Islet precursor cell (in vitro differentiated cells): ENCODE measurements around the gene MTUS2.

Experiments used
- DNase-seq: peaks from one replicate; pipeline ENCODE4 v3.0.0-alpha.2; 2018

MTUS2 gene

DNA sequence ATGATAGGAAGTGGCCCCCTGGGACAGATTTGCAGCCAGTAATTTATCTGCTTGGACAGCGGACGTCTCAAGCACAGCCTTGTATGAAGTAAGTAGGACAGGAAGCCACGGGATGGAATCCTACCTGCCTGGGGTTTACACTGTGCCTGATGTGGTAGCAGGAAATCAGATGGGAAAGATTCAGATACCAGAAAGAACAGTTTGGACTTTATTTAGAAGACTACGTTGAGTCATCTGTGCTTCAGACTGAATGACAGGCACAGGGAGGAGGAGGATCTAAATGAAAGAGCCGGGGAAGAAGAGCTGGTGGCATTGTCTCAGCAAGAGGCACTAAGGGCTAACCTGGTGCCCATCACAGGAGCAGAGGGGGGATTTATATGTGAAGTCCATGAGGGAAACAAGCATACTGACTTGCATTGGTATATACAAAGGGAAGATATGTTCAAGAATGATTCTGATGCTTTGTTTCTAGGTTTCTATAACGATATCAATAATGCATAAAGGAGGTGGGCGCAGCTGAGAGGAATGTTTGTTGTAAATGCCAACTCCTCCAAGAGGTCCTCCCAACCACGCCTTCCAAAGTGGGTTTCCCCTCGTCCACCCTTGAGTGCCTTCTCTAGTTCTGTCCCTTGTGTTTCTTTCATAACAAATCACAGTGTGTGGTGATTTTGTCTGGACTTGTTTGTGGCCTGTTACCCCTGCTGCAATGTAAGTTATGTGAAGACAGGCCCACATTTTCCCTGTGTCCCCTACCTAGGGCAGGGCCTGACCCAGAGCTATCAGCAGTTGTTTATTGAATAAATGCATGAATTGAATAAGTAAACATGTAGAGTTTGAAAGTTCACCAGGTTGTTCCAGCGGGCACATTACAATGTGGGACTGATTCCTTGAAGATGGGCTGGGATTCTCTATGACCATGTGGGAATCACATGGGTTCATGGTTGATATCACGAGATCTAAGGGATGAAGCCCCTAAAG lies 446.9 kb downstream of the MTUS2 start:
- DNase-seq = no peak

GRCh38 chr13:29270271-29270985 lies 450.3 kb downstream of the MTUS2 start:
- no peak for DNase-seq

- DNase-seq = no peak
Measured at GRCh38 chr13:29271606-29272005, 451.5 kb downstream of the MTUS2 start.

GRCh38 chr13:29279356-29280254 lies 459.5 kb downstream of the MTUS2 start:
- DNase-seq = no peak

DNA sequence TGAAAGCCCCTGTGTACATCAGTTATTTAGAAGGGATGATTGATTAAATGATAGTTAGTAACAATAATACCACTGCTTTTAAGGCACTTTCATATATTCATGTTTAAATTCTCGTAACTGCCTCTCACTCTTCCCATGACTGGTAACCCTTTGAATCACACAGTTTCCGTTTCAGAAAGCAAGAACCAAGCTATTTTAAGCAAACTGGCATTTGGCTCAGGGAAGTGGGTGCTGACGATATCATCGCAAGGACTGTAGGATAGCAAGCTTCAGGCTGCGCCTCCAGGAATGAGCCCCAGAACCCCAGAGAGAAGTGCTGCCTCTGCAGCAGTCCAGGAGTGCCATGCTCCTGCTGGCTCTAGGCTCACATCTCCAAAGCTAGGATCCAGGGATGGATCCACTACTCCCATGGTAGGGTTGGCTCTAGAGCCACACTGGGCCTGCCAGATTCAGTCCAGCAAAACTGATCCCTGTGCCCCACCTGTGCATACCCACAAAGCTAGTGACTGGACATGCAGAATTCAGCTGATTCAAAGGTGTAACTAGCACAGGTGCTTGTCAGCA lies 461.9 kb downstream of the MTUS2 start:
- DNase-seq = no peak

GRCh38 chr13:29284726-29285125 lies 464.6 kb downstream of the MTUS2 start:
- DNase-seq = no peak

GRCh38 chr13:29287237-29287636 lies 467.1 kb downstream of the MTUS2 start:
- DNase-seq = no peak

DNA sequence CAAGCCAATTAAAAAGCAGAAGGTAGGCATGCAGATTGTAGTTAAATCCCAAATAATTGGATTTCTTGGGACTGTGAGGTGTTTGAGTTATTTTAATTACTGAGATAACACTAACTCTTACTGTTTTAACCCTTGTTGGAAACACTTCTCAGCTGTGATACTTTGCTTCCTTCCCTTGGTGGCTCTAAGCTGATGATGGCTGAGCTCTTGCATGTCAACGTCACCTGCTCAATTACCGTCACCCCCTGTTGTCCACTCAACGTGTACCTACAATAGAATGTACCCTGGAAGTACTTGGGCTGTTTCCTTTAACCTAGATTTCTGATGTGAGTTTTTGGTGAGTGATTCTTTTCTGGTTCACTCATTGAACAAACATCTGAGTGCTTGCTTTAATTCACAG lies 471.9 kb downstream of the MTUS2 start:
- DNase-seq = no peak

- no peak for DNase-seq
Measured at GRCh38 chr13:29294821-29295220, 474.7 kb downstream of the MTUS2 start.

DNA sequence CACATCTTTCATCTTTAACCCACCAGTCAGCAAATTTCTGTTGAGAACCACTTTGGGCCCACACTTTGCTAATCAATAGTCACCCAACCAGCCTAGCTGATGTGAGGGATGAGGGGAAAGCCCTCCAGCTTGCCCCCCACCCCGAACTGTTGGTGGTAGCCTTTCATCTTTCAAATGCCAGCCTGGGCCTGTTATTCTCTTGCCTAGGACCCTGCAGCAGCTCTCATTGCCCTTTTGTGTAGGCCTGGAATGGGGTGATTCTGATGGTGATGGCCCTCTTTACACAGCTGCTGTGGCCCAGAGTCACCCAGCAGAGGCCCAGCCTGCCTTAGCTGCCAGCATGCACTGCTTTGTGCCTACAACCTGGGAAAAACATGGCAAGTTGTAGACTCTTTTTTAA lies 480.9 kb downstream of the MTUS2 start:
- no peak for DNase-seq

DNA sequence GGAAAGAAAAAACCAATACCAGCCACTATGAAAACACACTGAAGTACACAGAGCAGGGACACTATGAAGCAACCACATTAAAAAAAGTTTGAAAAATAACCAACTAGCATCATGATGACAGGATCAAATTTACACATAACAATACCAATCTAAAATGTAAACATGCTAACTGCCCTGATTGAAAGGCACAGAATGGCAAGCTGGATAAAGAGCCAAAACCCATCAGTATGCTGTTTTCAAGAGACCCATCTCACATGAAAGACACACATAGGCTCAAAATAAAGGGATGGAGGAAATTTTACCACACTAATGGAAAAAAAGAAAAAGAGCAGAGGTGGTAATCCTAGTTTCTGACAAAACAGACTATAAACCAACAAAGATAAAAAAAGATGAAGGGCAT lies 484.0 kb downstream of the MTUS2 start:
- no peak for DNase-seq

- DNase-seq = no peak
Measured at GRCh38 chr13:29310806-29311205, 490.7 kb downstream of the MTUS2 start.

DNA sequence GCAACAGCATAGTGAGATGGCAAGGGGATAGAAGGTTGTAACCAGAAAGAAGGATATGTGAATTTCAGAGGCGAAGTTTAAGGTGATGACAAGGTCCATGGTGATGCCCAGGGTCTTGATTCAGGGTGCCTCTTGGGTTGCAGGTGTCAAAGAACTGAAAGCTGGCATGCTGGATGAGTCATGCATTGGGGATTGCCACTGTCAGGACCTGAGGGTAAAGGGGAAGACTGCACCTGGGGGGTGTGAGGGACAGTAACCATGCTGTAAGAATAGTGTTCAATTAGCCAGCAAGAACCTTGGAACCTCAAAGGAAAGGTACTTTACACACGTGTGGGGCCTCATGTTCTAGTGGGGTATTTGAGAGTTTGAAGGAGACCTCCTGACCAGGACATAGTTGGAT lies 495.7 kb downstream of the MTUS2 start:
- no peak for DNase-seq

GRCh38 chr13:29317828-29318227 lies 497.7 kb downstream of the MTUS2 start:
- DNase-seq = no peak

- DNase-seq = no peak
Measured at GRCh38 chr13:29318741-29319140, 498.6 kb downstream of the MTUS2 start.

- peak; percentile 63 for DNase-seq
Measured at GRCh38 chr13:29319451-29319850, 499.3 kb downstream of the MTUS2 start.

DNA sequence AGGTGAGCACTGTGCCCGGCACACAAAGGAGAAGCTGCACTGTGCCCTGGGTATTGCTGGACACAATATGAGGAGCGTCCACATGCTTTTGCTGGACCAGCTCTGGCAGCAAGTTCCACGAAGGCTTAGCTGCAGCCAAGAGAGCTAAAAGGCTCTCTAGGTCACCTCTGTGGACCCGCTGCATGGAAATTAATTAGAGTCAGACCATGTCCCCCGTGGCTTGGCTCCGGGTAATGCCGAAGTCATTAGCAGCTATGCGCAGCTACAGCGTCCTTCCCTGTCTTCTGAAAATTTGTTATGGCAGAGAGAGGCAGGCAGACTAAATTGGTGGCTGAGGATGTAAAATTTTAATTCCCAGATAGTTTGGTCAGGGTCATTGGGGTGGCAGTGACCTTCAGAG lies 503.8 kb downstream of the MTUS2 start:
- no peak for DNase-seq

DNA sequence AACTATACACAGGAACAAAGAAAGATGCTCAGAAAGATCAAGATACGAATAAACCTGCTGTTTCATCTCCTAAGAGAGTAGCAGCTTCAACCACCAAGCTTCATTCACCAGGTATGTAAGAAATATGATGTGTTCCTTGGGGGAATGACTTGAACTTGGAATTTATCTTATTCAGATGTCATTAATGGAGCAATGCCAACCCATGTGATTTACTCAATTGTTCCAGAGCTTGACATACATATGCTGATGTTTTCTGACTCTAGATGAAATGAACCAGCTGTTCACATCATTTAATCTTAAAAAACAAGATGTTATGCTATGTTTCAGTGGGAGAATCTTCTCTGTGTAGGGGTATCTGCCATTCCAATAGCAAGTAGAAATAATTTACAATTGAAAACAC lies 504.5 kb downstream of the MTUS2 start:
- no peak for DNase-seq

DNA sequence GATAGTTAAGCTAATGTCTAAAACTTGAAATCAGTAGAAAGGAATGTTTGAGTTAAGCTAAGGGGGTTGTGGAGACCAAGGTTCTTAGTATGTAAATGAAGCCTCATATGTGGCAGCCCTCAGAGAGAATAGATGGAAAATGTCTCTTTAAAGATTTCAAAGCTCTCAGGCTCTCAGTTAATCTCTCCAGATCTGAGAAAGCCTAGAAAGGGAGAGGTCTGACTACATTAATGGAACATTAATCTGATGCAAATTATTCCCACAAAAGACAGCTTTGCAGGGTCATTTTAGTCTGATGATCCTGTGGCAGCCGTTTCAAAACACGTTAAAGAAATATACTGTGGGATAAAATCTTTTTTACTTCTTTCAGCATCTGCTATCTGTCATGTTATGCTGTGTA lies 508.4 kb downstream of the MTUS2 start:
- no peak for DNase-seq

DNA sequence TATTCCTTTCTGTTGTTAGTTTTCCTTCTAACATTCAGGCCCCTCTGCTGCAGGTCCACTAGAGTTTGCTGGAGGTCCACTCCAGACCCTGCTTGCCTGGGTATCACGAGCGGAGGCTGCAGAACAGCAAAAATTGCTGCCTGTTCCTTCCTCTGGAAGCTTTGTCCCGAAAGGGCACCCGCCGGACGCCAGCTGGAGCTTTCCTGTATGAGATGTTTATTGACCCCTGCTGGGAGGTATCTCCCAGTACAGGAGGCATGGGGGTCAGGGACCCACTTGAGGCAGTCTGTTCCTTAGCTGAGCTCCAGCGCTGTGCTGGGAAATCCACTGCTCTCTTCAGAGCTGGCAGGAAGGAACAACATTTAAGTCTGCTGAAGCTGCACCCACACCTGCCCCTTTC lies 516.2 kb downstream of the MTUS2 start:
- DNase-seq = no peak

DNA sequence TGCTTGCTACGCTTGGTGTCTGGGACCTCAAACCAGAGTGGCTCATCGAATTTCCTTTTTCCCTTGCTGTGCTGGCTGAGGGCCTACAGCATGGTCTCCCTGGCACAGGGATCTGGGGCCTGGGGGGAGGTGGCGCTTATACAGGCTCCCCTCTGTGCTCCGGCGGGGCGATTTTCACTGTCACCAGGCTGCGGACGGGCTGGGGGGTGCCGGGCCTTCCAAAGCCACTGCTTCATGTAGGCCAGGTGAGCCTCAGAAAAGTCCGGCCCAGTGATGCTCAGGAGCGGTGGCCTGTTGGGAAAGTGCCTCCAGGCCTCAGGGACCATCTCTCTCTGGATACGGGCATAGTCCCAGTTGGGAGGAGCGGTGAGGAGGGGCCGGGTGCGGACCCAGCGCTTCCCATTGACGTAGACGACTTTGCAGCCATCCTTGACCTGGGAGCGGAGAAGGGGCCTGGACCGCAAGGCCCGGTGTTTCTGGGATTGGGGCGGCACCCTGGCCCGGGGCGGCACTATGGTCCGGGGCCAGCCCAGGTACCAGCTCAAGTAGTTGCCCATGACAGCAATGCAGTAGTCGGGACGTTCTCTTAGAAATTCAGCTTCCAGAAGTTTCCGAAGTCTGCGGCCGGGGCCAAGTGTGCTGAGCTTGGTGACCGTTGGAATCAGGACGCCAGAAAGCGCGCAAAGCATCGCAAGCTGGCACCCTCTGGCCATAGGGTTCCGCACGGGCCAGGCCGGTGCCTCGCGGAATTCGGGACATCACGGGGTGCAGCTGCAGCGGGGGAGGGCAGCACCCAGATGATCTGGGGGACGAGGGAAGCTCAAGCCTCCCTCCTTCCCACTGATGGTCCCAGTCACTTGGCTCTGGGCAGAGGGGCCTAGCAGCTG lies 519.5 kb downstream of the MTUS2 start:
- DNase-seq = no peak
